WERI-Rb-1 (cell line): ENCODE results near the gene SLC19A1.

Experiments used
- DNase-seq: peaks from one replicate; pipeline ENCODE4 v3.0.0-alpha.2; 2020
- H3K27ac ChIP-seq: fragments of 250-450 bp; sonication (Bioruptor Pico); 2 replicates; pipeline ENCODE4 v1.5.1; 2020; ENCODE audit warnings: mild to moderate bottlenecking, moderate library complexity
- H3K27me3 ChIP-seq: fragments of 250-450 bp; sonication (Bioruptor Pico); 2 replicates; pipeline ENCODE4 v1.5.1; 2021; ENCODE audit warnings: mild to moderate bottlenecking, low read depth, moderate library complexity; ENCODE audit not compliant: insufficient read depth, severe bottlenecking
- H3K36me3 ChIP-seq: fragments of 250-450 bp; sonication (Bioruptor Pico); 2 replicates; pipeline ENCODE4 v1.5.1; 2020; ENCODE audit warnings: mild to moderate bottlenecking, moderate library complexity
- H3K4me3 ChIP-seq: 2 replicates; pipeline ENCODE4 v1.5.1; 2011; ENCODE audit warnings: low read depth, mild to moderate bottlenecking, control low read depth, low read length
- H3K9me3 ChIP-seq: fragments of 250-450 bp; sonication (Bioruptor Pico); 2 replicates; pipeline ENCODE4 v1.5.1; 2021; ENCODE audit warnings: mild to moderate bottlenecking, moderate library complexity; ENCODE audit not compliant: severe bottlenecking
- CTCF ChIP-seq: IDR thresholded peaks from 2 replicates; pipeline ENCODE4 v1.5.1; 2011; ENCODE audit warnings: low read depth, mild to moderate bottlenecking, control low read depth, inconsistent platforms, low read length

The SLC19A1 gene

GRCh38 chr21:45456584-45457160, 85.6 kb downstream of the SLC19A1 start:
- TF ChIP-seq CTCF = no peak

GRCh38 chr21:45455674-45456583, 86.3 kb downstream of the SLC19A1 start:
- Histone ChIP-seq H3K4me3 (no peak overlapping the region), H3K27me3 (no peaks in the 10 kb centered on the region), H3K9me3 (no peaks in the 10 kb centered on the region), H3K36me3 (no peaks in the 10 kb centered on the region), H3K27ac (no peak overlapping the region)
- DNase-seq = no peak
- no peak for TF ChIP-seq CTCF

More at GRCh38 chr21:45456584-45457160, 85.6 kb downstream of the SLC19A1 start:
- Histone ChIP-seq H3K27ac (no peak overlapping the region), H3K4me3 (no peak overlapping the region), H3K9me3 (no peaks in the 10 kb centered on the region), H3K27me3 (no peaks in the 10 kb centered on the region), H3K36me3 (no peaks in the 10 kb centered on the region)
- no peak for DNase-seq

GRCh38 chr21:45454926-45455673, 87.1 kb downstream of the SLC19A1 start:
- TF ChIP-seq CTCF = no peak
- no peaks in the 10 kb centered on the region for H3K27me3 ChIP-seq
- no peak overlapping the region for H3K4me3 ChIP-seq
- no peak overlapping the region for H3K27ac ChIP-seq
- H3K9me3 ChIP-seq = no peaks in the 10 kb centered on the region
- peak; percentile 62 for DNase-seq
- H3K36me3 ChIP-seq = no peaks in the 10 kb centered on the region

- no peak overlapping the region for H3K27ac ChIP-seq
- peak; percentile 34; the same call in 1 of the 2 replicates for TF ChIP-seq CTCF
- H3K4me3 ChIP-seq = no peak overlapping the region
- no peaks in the 10 kb centered on the region for H3K36me3 ChIP-seq
- peak; percentile 45 for DNase-seq
- H3K9me3 ChIP-seq = no peaks in the 10 kb centered on the region
- H3K27me3 ChIP-seq = no peaks in the 10 kb centered on the region
These were observed 87.9 kb downstream of the SLC19A1 start for GRCh38 chr21:45454060-45454925.

GRCh38 chr21:45453308-45453950, 88.8 kb downstream of the SLC19A1 start:
- no peak overlapping the region for H3K27ac ChIP-seq
- H3K9me3 ChIP-seq = no peaks in the 10 kb centered on the region
- H3K27me3 ChIP-seq = no peaks in the 10 kb centered on the region
- H3K4me3 ChIP-seq = no peak overlapping the region
- H3K36me3 ChIP-seq = no peaks in the 10 kb centered on the region
- DNase-seq = no peak
- TF ChIP-seq CTCF = no peak
